Measurements from ENCODE around the gene FBL. TPM values are rescaled to one million over a fixed set of nuclear protein-coding genes. Genes with fewer than 3 reads are reported as not detected.

Gene FBL
- total and polyA plus RNA-seq, 2 of the 13 experiments (the other 11 are each of a cell fraction or from before 2014, with no cell fraction given) = 153 to 468 TPM

DNA sequence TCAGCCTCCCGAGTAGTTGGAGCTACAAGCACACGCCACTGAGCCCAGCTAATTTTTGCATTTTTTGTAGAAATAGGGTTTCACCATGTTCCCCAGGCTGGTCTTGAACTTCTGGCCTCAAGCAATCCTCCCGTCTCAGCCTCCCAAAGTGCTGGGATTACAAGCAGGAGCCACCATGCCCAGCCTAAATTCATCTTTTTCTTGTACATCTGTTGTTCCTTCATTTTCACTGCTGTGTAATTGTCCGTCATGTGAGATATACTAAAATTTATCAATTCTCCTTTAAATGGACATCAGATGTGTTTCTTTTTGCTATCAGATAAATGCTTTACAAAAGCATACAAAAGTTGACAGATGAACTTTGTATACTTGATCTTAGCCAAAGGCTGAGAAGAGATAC, 35.1 kb downstream of the FBL start (continued):
- TF ChIP-seq ZNF766 (CRISPR knock-in tag; IDR thresholded peaks at IDR 0.05; ENCODE audit: borderline replicate concordance) (no peak), ZNF781 (CRISPR knock-in tag; IDR thresholded peaks at IDR 0.05; ENCODE audit: borderline replicate concordance, not compliant biosample characterization) (no peak), YEATS2 (CRISPR knock-in tag; IDR thresholded peaks at IDR 0.05; ENCODE audit: borderline replicate concordance) (no peak), NFKB2 (CRISPR knock-in tag; IDR thresholded peaks at IDR 0.05; ENCODE audit: borderline replicate concordance) (no peak), ELF3 (CRISPR knock-in tag; IDR thresholded peaks at IDR 0.05) (no peak)
- TF ChIP-seq, protein P1, sequence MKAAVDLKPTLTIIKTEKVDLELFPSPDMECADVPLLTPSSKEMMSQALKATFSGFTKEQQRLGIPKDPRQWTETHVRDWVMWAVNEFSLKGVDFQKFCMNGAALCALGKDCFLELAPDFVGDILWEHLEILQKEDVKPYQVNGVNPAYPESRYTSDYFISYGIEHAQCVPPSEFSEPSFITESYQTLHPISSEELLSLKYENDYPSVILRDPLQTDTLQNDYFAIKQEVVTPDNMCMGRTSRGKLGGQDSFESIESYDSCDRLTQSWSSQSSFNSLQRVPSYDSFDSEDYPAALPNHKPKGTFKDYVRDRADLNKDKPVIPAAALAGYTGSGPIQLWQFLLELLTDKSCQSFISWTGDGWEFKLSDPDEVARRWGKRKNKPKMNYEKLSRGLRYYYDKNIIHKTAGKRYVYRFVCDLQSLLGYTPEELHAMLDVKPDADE (CRISPR knock-in tag; IDR thresholded peaks at IDR 0.05) = no peak

DNA sequence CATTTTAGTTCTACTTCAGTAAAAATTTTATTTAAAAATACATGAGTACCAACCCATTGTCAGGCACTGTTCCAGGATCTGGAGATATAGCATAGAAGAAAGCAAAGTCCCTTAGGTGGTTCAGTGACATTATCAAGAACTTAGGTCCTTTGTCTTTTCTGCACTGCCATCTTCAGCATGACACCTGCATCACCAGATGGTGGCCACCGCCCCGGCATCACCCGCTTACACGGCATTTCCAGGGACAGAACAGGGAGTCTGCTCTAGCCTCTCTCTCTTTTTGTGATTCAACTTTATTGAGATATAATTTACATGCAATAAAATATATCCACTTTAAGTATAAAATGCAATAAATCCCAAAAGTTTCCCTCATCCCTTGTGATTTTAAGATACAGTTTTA, 35.8 kb downstream of the FBL start:
- intact Hi-C loops (cut with micrococcal nuclease; ENCODE audit: unreplicated experiment) (no loop called here), in situ Hi-C loops (cut with HindIII; ENCODE audit: extremely low pct_ligation_motif_present, low pct_unique_long_range_greater_than_20kb) (no loop called here)
- Histone ChIP-seq H3K79me2 (ENCODE audit: insufficient read depth, low read length) (no peaks in the 10 kb centered on the region), H3K27ac (ENCODE audit: extremely low read length, insufficient read depth, low read length) (no peak overlapping the region), H3K9ac (ENCODE audit: insufficient read depth, low read depth, low read length) (no peak overlapping the region), H3K4me1 (ENCODE audit: insufficient read depth, low read length) (no peaks in the 10 kb centered on the region), H3K27me3 (ENCODE audit: control insufficient read depth in 1 of 2, insufficient read depth in 2 of 2, low read length in 2 of 2) (no peaks in the 10 kb centered on the region; a peak in 1 of 5 replicates), H3K36me3 (replicated peaks in 1 of 2; ENCODE audit: control insufficient read depth in 1 of 2, insufficient read depth in 2 of 2, low read length in 2 of 2) (no peaks in the 10 kb centered on the region), H4K20me1 (ENCODE audit: insufficient read depth, low read length) (no peaks in the 10 kb centered on the region), H3K4me2 (ENCODE audit: low read depth, low read length) (no peak overlapping the region), H2AFZ (ENCODE audit: low read length) (no peak overlapping the region), H3K4me3 (replicated peaks in 1 of 3; ENCODE audit: insufficient read depth in 1 of 3, low read depth in 2 of 3, low read length in 3 of 3) (no peak overlapping the region), H3K9me3 (ENCODE audit: low read length) (no peaks in the 10 kb centered on the region)
- CTCF ChIA-PET (ENCODE audit: low intra/inter-chr PET ratio, low total read pairs) = no interaction called here
- no TSS peak for BruUV-seq (replicated peaks)
- no peak for ATAC-seq
- 85% methylated on average over 4 of the region's 4 CpGs for WGBS (ENCODE audit: low lambda C conversion rate)
- POLR2A ChIA-PET = no interaction called here
- no peak for FAIRE-seq
- no peak for DNase-seq (ENCODE audit: low spot score)
- TF ChIP-seq ELF3 (CRISPR knock-in tag; IDR thresholded peaks at IDR 0.05) = no peak
- TF ChIP-seq ZNF530 (CRISPR knock-in tag; IDR thresholded peaks at IDR 0.05; ENCODE audit: low read depth) = no peak
- TF ChIP-seq, protein P2, sequence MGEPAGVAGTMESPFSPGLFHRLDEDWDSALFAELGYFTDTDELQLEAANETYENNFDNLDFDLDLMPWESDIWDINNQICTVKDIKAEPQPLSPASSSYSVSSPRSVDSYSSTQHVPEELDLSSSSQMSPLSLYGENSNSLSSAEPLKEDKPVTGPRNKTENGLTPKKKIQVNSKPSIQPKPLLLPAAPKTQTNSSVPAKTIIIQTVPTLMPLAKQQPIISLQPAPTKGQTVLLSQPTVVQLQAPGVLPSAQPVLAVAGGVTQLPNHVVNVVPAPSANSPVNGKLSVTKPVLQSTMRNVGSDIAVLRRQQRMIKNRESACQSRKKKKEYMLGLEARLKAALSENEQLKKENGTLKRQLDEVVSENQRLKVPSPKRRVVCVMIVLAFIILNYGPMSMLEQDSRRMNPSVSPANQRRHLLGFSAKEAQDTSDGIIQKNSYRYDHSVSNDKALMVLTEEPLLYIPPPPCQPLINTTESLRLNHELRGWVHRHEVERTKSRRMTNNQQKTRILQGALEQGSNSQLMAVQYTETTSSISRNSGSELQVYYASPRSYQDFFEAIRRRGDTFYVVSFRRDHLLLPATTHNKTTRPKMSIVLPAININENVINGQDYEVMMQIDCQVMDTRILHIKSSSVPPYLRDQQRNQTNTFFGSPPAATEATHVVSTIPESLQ (CRISPR knock-in tag; conservative IDR thresholded peaks at IDR 0.05) = no peak
- no peak for TF ChIP-seq KLF13 (CRISPR knock-in tag; IDR thresholded peaks at IDR 0.05)
- TF ChIP-seq, protein P3, sequence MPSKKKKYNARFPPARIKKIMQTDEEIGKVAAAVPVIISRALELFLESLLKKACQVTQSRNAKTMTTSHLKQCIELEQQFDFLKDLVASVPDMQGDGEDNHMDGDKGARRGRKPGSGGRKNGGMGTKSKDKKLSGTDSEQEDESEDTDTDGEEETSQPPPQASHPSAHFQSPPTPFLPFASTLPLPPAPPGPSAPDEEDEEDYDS (CRISPR knock-in tag; IDR thresholded peaks at IDR 0.05) = no peak
- TF ChIP-seq, protein P4, sequence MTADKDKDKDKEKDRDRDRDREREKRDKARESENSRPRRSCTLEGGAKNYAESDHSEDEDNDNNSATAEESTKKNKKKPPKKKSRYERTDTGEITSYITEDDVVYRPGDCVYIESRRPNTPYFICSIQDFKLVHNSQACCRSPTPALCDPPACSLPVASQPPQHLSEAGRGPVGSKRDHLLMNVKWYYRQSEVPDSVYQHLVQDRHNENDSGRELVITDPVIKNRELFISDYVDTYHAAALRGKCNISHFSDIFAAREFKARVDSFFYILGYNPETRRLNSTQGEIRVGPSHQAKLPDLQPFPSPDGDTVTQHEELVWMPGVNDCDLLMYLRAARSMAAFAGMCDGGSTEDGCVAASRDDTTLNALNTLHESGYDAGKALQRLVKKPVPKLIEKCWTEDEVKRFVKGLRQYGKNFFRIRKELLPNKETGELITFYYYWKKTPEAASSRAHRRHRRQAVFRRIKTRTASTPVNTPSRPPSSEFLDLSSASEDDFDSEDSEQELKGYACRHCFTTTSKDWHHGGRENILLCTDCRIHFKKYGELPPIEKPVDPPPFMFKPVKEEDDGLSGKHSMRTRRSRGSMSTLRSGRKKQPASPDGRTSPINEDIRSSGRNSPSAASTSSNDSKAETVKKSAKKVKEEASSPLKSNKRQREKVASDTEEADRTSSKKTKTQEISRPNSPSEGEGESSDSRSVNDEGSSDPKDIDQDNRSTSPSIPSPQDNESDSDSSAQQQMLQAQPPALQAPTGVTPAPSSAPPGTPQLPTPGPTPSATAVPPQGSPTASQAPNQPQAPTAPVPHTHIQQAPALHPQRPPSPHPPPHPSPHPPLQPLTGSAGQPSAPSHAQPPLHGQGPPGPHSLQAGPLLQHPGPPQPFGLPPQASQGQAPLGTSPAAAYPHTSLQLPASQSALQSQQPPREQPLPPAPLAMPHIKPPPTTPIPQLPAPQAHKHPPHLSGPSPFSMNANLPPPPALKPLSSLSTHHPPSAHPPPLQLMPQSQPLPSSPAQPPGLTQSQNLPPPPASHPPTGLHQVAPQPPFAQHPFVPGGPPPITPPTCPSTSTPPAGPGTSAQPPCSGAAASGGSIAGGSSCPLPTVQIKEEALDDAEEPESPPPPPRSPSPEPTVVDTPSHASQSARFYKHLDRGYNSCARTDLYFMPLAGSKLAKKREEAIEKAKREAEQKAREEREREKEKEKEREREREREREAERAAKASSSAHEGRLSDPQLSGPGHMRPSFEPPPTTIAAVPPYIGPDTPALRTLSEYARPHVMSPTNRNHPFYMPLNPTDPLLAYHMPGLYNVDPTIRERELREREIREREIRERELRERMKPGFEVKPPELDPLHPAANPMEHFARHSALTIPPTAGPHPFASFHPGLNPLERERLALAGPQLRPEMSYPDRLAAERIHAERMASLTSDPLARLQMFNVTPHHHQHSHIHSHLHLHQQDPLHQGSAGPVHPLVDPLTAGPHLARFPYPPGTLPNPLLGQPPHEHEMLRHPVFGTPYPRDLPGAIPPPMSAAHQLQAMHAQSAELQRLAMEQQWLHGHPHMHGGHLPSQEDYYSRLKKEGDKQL (CRISPR knock-in tag; IDR thresholded peaks at IDR 0.05; ENCODE audit: low read depth) = no peak
- no peak for TF ChIP-seq CCDC6 (CRISPR knock-in tag; IDR thresholded peaks at IDR 0.05)
- no peak for TF ChIP-seq PHF20 (CRISPR knock-in tag; IDR thresholded peaks at IDR 0.05)
